Amniotic epithelial cell (primary cell): ENCODE measurements around the gene CRPPA.
"Not testable (repeated sequence)": the region's sequence is repeated elsewhere in the genome, so short reads cannot be mapped to it uniquely, and the experiment has no call there.

Experiments
- DNase-seq: peaks from one replicate; pipeline ENCODE4 v3.0.0-alpha.2; 2010; ENCODE audit warnings: low read depth

Gene CRPPA

DNA sequence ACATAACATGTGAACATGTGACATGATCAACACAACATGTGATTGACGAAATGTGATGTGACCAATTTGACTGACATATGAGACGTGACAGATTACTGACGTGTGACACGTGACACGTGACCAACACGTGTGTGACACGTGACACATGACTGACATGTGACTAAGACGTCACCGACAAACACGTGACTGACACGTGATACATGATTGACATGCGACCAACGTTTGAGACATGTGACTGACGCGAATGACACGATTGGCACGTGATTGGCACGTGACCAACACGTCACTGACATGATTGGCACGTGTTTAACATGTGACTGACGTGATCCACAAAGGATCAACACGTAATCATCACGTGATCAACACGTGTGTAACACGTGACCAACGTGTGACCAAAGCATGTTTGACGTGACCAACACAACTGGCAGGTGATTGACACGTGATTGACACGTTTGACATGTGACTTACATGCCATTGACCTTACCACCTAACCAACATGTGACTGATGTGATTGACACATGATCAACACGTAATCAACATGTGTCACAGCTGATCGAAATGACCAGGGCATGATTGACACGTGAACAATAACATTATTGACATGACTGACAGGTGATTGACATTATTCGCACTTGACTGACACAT is 23.7 kb downstream of the CRPPA start:
- peak; percentile 26 for DNase-seq

DNA sequence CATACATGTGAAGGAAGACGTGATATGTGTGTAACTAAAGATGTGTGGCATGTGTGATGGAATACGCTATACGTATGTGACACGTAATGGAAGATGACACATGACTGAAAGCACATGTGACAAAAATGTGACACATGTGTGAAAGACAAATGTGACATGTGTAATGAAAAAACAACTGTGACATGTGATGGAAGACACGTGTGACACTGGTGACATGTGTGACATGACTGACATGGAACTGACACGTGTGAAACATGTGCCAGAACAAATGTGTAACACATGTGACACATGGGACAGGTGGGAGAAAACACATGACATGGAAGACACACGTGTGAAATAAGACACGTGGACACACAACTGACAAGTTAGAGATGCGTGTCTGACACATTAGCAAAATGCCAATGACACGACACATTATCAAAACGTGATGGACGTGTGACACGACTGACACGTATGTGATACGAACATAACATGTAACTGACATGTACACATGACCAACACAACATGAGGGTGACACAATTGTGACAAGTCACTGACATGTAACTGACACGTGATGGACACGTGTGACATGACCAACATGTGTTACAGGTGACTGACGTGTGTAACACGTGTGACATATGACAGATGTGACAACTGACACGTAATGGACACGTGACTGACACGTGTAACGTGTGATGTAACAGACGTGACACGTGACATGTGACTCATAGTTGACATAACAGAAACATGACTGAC is 24.4 kb downstream of the CRPPA start:
- DNase-seq = peak; percentile 7

DNA sequence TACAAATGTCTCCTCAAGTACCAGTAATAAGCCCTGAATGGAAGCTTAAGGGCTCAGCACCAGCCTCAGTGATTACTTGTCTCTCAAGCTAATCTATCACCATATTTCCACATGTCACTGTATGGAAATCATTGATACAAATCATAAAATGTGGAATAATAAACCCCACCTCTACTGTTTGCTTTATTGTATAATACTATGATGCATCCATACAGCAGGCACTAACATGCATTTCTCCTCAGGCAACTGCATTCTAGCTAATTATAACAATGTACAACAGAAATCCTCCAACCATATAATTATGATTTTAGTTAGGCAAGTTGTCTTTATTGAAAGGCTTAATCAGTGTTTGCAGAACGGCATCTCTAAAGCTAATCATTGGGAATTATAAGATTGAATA is 26.2 kb downstream of the CRPPA start:
- DNase-seq = no peak

DNA sequence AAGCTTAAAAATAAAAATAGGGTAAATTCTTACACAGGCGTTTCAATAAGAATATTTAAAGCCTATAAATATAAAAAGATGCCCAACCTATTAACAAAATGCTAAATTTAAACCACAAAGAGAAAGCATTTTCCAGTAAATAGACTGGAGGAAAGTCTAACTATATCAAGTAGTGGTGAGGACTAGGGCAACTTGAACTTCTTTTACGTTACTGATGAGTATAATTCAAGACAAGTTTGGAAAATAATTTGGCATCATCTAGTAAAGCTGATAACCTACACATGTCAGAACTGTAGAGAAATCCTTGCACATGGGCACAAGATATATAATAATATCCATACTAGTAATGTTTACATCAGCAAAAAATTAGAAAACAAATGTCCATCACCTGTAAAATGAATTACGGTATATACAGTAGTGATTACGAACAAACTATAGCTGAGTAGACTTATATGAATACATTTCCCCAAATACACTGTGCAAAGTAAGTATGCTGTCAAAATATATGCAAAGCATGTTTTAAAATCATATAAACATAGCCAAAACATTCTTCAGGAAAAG is 27.4 kb downstream of the CRPPA start:
- no peak for DNase-seq

DNA sequence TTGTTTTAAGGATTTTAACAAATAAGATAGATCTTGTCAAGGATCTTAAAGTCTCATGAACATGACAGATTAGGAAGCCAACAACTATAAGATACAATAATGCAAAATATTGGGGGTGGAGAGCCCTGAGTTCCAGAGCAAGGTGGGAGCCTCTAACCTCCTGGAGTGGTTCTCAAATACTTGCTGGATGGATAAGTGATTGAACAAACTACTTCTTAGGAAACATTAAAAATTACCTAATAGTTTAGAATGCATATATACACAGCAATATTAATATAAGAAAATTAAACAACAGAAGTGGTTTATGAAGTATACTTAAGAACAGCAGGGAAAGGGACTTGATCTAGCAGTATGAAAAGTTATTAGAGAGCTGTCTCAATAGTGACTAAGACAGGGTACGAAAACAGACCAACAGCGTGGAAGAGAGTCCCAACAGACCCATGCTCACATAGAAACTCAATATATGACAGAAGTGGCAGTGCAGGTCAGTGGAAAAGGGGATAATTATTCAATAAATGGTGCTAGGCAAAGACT is 28.3 kb downstream of the CRPPA start:
- DNase-seq = no peak

DNA sequence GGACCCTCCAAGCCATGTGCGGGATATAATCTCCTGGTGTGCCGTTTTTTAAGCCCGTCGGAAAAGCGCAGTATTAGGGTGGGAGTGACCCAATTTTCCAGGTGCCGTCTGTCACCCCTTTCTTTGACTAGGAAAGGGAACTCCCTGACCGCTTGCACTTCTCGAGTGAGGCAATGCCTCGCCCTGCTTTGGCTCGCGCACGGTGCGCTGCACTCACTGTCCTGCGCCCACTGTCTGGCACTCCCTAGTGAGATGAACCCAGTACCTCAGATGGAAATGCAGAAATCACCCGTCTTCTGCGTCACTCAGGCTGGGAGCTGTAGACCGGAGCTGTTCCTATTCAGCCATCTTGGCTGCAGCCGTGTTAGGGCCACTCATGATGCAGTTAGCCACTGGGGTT is 37.6 kb downstream of the CRPPA start:
- DNase-seq = not testable (repeated sequence)

DNA sequence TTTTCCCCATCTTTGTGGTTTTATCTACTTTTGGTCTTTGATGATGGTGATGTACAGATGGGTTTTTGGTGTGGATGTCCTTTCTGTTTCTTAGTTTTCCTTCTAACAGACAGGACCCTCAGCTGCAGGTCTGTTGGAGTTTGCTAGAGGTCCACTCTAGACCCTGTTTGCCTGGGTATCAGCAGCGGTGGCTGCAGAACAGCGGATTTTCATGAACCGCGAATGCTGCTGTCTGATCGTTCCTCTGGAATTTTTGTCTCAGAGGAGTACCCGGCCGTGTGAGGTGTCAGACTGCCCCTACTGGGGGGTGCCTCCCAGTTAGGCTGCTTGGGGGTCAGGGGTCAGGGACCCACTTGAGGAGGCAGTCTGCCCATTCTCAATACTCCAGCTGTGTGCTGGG is 38.2 kb downstream of the CRPPA start:
- DNase-seq = not testable (repeated sequence)
